A549 (cell line): ENCODE data around the gene ANXA6.

Experiments used
- CBX8 ChIP-seq: fragments of 200-600 bp; sonication (generic); IDR thresholded peaks from 2 replicates; pipeline ENCODE4 v1.6.1; 2016
- CHD2 ChIP-seq: fragments of 150-350 bp; IDR thresholded peaks from 2 replicates; pipeline ENCODE4 v1.6.1; 2014; ENCODE audit warnings: low read length; ENCODE audit not compliant: partially characterized antibody
- HDAC2 ChIP-seq: fragments of 200-600 bp; sonication (generic); IDR thresholded peaks from 2 replicates; pipeline ENCODE4 v1.6.1; 2016
- KDM1A ChIP-seq: fragments of 200-600 bp; sonication (generic); IDR thresholded peaks from 2 replicates; pipeline ENCODE4 v1.6.1; 2016; ENCODE audit warnings: low read depth, mild to moderate bottlenecking
- MAFK ChIP-seq: fragments of 450-650 bp; IDR thresholded peaks from 2 replicates; pipeline ENCODE4 v1.6.1; 2014; ENCODE audit not compliant: partially characterized antibody
- MYC ChIP-seq: IDR thresholded peaks from 2 replicates; pipeline ENCODE4 v1.6.1; 2012; ENCODE audit warnings: mild to moderate bottlenecking, inconsistent platforms, low read length, improper control_type of control experiment, borderline replicate concordance
- NFE2L2 ChIP-seq: fragments of 150-350 bp; conservative IDR thresholded peaks from 2 replicates; pipeline ENCODE4 v1.6.1; 2014; ENCODE audit warnings: low read length
- POLR2A ChIP-seq: IDR thresholded peaks from 2 replicates; pipeline ENCODE4 v1.6.1; 2012; ENCODE audit warnings: mild to moderate bottlenecking, low read length
- RAD21 ChIP-seq, 2 experiments: fragments of >200 bp in 1 of 2; sonication (Bioruptor Twin) in 1 of 2; formaldehyde crosslinking in 1 of 2; IDR thresholded peaks in 1 of 2; conservative IDR thresholded peaks in 1 of 2; 2 replicates in 1 of 2; 3 replicates in 1 of 2; pipeline ENCODE4 v1.6.1; 2012 to 2018; ENCODE audit warnings: inconsistent platforms in 1 of 2
- ZFP36 ChIP-seq: fragments of 450-650 bp; IDR thresholded peaks from 2 replicates; pipeline ENCODE4 v1.6.1; 2014; ENCODE audit warnings: borderline replicate concordance; ENCODE audit not compliant: partially characterized antibody
- TF ChIP-seq, protein P1 (sequence below): fragments of >200 bp; sonication (Bioruptor Twin); formaldehyde crosslinking; IDR thresholded peaks from 3 replicates; pipeline ENCODE4 v1.5.1; 2016
- TF ChIP-seq, protein P2 (sequence below): IDR thresholded peaks from 2 replicates; pipeline ENCODE4 v1.6.1; 2012

DNA sequence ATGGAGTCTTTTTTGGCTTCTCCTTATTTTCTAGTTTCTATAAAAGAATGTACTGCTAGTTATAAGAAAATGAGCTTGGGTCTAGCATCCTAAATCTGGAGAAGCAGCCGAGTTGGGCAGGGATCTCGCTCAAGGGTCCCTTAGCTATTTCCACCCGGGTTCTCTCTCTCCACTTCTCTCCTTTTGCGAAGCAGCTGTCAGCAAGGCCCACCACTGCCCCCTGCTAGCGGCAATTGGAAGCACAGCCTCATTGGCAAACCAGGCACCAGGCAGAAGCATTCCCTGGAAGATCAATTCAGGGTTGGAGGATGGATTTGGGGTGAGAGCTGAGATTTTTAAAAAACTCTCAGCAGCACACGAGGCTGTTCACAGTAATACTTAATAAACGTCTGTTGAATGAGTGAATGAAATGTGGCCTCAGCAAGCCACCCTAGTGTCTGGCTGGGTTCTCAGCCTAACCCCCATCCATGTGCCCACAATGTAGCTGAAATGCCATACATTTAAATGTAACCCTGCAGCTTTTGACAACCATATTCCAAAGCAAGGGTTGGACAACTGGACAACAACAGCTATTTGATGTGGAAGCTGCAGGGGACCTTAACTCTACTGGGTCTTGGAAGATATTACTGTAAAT lies 42.2 kb downstream of the ANXA6 start:
- TF ChIP-seq, protein P1, sequence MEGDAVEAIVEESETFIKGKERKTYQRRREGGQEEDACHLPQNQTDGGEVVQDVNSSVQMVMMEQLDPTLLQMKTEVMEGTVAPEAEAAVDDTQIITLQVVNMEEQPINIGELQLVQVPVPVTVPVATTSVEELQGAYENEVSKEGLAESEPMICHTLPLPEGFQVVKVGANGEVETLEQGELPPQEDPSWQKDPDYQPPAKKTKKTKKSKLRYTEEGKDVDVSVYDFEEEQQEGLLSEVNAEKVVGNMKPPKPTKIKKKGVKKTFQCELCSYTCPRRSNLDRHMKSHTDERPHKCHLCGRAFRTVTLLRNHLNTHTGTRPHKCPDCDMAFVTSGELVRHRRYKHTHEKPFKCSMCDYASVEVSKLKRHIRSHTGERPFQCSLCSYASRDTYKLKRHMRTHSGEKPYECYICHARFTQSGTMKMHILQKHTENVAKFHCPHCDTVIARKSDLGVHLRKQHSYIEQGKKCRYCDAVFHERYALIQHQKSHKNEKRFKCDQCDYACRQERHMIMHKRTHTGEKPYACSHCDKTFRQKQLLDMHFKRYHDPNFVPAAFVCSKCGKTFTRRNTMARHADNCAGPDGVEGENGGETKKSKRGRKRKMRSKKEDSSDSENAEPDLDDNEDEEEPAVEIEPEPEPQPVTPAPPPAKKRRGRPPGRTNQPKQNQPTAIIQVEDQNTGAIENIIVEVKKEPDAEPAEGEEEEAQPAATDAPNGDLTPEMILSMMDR: peak; percentile 95
- TF ChIP-seq KDM1A (no peak), HDAC2 (no peak), MAFK (no peak), MYC (no peak), CHD2 (no peak), NFE2L2 (no peak), RAD21 (conservative IDR thresholded peaks at IDR 0.05 in 1 of 2, IDR thresholded peaks at IDR 0.05 in 1 of 2) (peak; percentile 98 to 99), ZFP36 (no peak), CBX8 (no peak), POLR2A (no peak)
- TF ChIP-seq, protein P2, sequence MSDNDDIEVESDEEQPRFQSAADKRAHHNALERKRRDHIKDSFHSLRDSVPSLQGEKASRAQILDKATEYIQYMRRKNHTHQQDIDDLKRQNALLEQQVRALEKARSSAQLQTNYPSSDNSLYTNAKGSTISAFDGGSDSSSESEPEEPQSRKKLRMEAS: no peak
